Vagina (tissue), 2 donors: ENCODE data around the gene KCNC4.

Experiments used
- POLR2A ChIP-seq, 2 donors: fragments of 450-650 bp; IDR thresholded peaks; one replicate each; pipeline ENCODE4 v1.6.1; 2017; ENCODE audit warnings: antibody characterized with exemption in 2 of 2, mild to moderate bottlenecking in 2 of 2, moderate library complexity in 2 of 2
- POLR2AphosphoS5 ChIP-seq, 2 donors: sonication (generic); formaldehyde crosslinking; IDR thresholded peaks; one replicate each; pipeline ENCODE4 v1.9.0; 2017; ENCODE audit warnings: antibody characterized with exemption in 2 of 2, mild to moderate bottlenecking in 2 of 2, low read depth in 1 of 2; ENCODE audit not compliant: insufficient read depth in 1 of 2
- TF ChIP-seq, protein P1 (sequence below), 3 experiments: fragments of 450-650 bp in 2 of 3; fragments of 200-600 bp in 1 of 3; sonication (generic) in 1 of 3; IDR thresholded peaks; one replicate each; pipeline ENCODE4 v1.5.1; 2017 to 2019; ENCODE audit warnings: antibody characterized with exemption in 3 of 3, mild to moderate bottlenecking in 2 of 3, moderate library complexity in 2 of 3

DNA sequence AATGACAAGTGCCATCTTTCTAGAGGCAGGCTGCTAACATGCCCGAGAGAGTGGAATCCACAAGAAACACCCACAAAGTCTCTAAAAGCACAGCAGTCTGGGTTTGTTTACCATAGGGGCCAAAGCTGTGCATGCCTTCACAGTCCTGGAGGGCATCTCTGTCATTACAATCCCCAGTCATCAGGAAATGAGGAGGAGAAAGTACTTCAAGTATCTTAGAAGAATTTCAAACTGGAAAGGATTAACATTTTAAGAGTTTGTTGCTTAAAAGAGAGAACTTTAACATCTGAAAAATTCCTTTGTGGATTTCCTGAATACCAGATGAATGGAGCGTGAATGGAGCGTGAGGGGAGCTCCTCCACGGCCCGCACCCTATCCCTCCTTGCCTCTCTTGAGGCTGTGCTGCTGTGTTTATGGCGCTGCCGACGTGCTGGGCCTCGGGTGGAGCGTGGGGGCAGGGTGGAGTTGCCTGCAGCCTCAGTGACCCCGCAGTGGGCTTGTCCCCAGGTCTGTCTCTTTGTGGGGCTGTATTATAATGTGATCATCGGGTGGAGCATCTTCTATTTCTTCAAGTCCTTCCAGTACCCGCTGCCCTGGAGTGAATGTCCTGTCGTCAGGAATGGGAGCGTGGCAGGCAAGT, 36.5 kb upstream of the KCNC4 start:
- TF ChIP-seq POLR2A (IDR thresholded peaks at IDR 0.05) (no peak), POLR2AphosphoS5 (IDR thresholded peaks at IDR 0.05; ENCODE audit: insufficient read depth in 1 of 2, low read depth in 1 of 2) (no peak)
- TF ChIP-seq, protein P1, sequence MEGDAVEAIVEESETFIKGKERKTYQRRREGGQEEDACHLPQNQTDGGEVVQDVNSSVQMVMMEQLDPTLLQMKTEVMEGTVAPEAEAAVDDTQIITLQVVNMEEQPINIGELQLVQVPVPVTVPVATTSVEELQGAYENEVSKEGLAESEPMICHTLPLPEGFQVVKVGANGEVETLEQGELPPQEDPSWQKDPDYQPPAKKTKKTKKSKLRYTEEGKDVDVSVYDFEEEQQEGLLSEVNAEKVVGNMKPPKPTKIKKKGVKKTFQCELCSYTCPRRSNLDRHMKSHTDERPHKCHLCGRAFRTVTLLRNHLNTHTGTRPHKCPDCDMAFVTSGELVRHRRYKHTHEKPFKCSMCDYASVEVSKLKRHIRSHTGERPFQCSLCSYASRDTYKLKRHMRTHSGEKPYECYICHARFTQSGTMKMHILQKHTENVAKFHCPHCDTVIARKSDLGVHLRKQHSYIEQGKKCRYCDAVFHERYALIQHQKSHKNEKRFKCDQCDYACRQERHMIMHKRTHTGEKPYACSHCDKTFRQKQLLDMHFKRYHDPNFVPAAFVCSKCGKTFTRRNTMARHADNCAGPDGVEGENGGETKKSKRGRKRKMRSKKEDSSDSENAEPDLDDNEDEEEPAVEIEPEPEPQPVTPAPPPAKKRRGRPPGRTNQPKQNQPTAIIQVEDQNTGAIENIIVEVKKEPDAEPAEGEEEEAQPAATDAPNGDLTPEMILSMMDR (IDR thresholded peaks at IDR 0.05), result no peak
